Testis (tissue), 5 donors: Measurements from ENCODE around the gene MUC16. TPM values are rescaled to one million over a fixed set of nuclear protein-coding genes. Genes with fewer than 3 reads are reported as not detected.
A peak's percentile ranks its signal among the peaks of the same experiment; 100 is the strongest.
"Not testable (repeated sequence)": the region's sequence is repeated elsewhere in the genome, so short reads cannot be mapped to it uniquely, and the experiment has no call there.

Source experiments
- DNase-seq: peaks from one replicate; pipeline ENCODE4 v3.0.0-alpha.2; 2019
- H3K27ac ChIP-seq, 2 donors: fragments of 200-600 bp; sonication (generic); one replicate each; pipeline ENCODE4 v1.5.1; 2019
- H3K27me3 ChIP-seq: fragments of 200-600 bp; sonication (generic); one replicate; pipeline ENCODE4 v1.5.1; 2019
- H3K36me3 ChIP-seq: fragments of 200-600 bp; sonication (generic); one replicate; pipeline ENCODE4 v1.5.1; 2017; ENCODE audit warnings: low read depth; ENCODE audit errors: missing control alignments
- H3K4me1 ChIP-seq: fragments of 200-600 bp; sonication (generic); one replicate; pipeline ENCODE4 v1.5.1; 2019
- H3K4me3 ChIP-seq, 2 donors: fragments of 200-600 bp; sonication (generic); one replicate each; pipeline ENCODE4 v1.5.1; 2017 to 2019
- H3K9me3 ChIP-seq: fragments of 200-600 bp; sonication (generic); one replicate; pipeline ENCODE4 v1.5.1; 2017
- CTCF ChIP-seq, 3 experiments: fragments of 450-650 bp in 2 of 3; fragments of 200-600 bp in 1 of 3; sonication (generic) in 1 of 3; IDR thresholded peaks; one replicate each; pipeline ENCODE4 v1.5.1; 2016 to 2019; ENCODE audit warnings: antibody characterized with exemption in 3 of 3, mild to moderate bottlenecking in 2 of 3, moderate library complexity in 1 of 3
- POLR2A ChIP-seq: fragments of 450-650 bp; IDR thresholded peaks from one replicate; pipeline ENCODE4 v1.6.1; 2017; ENCODE audit warnings: antibody characterized with exemption, mild to moderate bottlenecking, moderate library complexity
- WGBS, 2 donors: methylation state at CpG; one replicate each; pipeline ENCODE4 v1.1.5; 2018; 5-methylcytosine and 5-hydroxymethylcytosine counted together
- intact Hi-C: fragments of 100-400 bp; cut with DNase I; formaldehyde crosslinking; loops from one replicate; pipeline ENCODE4 v1.15.1; 2023; ENCODE audit warnings: low total_unique reads
- long read RNA-seq, 2 donors: transcript quantifications; one replicate each; lab custom pipeline, GENCODE V29; 2026
- polyA plus RNA-seq: library from polyadenylated mRNA; stranded (reverse); fragments of 350-450 nt; fragmentation: Illumina TruSeq; extraction: RNeasy Lipid Tissue Mini Kit (QIAGEN cat#74804); gene quantifications from one replicate; pipeline ENCODE4 v1.2.3, GENCODE V29; 2014; ENCODE audit warnings: low read depth, low replicate concordance; ENCODE audit not compliant: insufficient read depth
- total RNA-seq, 2 donors: library from RNA; depleted of rRNA; stranded (reverse); fragments of >200 nt; gene quantifications; one replicate each; pipeline ENCODE4 v1.2.3, GENCODE V29; 2016

MUC16 gene
- total RNA-seq (1 to 10 TPM; 2.6 to 4.0 TPM), polyA plus RNA-seq (4.8 TPM)
- long read RNA-seq, donor 1 = 0 reads
- long read RNA-seq, donor 2 = 0 reads

- Histone ChIP-seq H3K9me3 (no peaks in the 10 kb centered on the region), H3K36me3 (no peaks in the 10 kb centered on the region), H3K4me3 (no peak within 1 kb of the TSS), H3K27me3 (no peaks in the 10 kb centered on the region), H3K27ac (no peak within 1 kb of the TSS), H3K4me1 (no peaks in the 10 kb centered on the region)
- intact Hi-C loops = no loop called here
- WGBS, 2 donors = 68 to 92% methylated on average over 8 to 20 of the region's 20 CpGs
- TF ChIP-seq POLR2A = no peak
- no peak for TF ChIP-seq CTCF (IDR thresholded peaks at IDR 0.05)
- DNase-seq = no peak
Measured at GRCh38 chr19:9009935-9010651, at the start of gene MUC16. Gene MUC16, minus strand, starts transcription at chr19:9010409.

GRCh38 chr19:9058905-9059667, 48.9 kb upstream of the MUC16 start:
- no peaks in the 10 kb centered on the region for H3K36me3 ChIP-seq
- intact Hi-C loops = no loop called here
- TF ChIP-seq POLR2A (no peak), CTCF (IDR thresholded peaks at IDR 0.05) (no peak)
- H3K4me1 ChIP-seq = peaks cover 3% of the 10 kb centered on the region
- H3K9me3 ChIP-seq = no peaks in the 10 kb centered on the region
- no peak overlapping the region for H3K27ac ChIP-seq
- H3K27me3 ChIP-seq = no peaks in the 10 kb centered on the region
- H3K4me3 ChIP-seq = no peak overlapping the region
- no peak for DNase-seq
- 38 to 47% methylated on average over 12 of the region's 12 CpGs for WGBS, 2 donors

GRCh38 chr19:9057505-9058258, 47.5 kb upstream of the MUC16 start:
- DNase-seq = no peak
- intact Hi-C loops = no loop called here
- WGBS, 2 donors = 74 to 85% methylated on average over 4 of the region's 4 CpGs
- no peak overlapping the region for H3K4me3 ChIP-seq
- no peaks in the 10 kb centered on the region for H3K9me3 ChIP-seq
- no peak overlapping the region for H3K27ac ChIP-seq
- TF ChIP-seq POLR2A = no peak
- no peak for TF ChIP-seq CTCF (IDR thresholded peaks at IDR 0.05)
- peaks cover 3% of the 10 kb centered on the region for H3K4me1 ChIP-seq
- no peaks in the 10 kb centered on the region for H3K27me3 ChIP-seq
- no peaks in the 10 kb centered on the region for H3K36me3 ChIP-seq

GRCh38 chr19:9056131-9056530, 45.9 kb upstream of the MUC16 start:
- H3K4me3 ChIP-seq, H3K9me3 ChIP-seq, H3K36me3 ChIP-seq, H3K4me1 ChIP-seq, DNase-seq, H3K27me3 ChIP-seq, intact Hi-C loops, H3K27ac ChIP-seq: not testable (repeated sequence)
- WGBS, 2 donors = 93 to 95% methylated on average over 9 of the region's 9 CpGs

GRCh38 chr19:9054765-9055164, 44.6 kb upstream of the MUC16 start:
- Histone ChIP-seq H3K27me3 (no peaks in the 10 kb centered on the region), H3K9me3 (no peaks in the 10 kb centered on the region), H3K27ac (no peak overlapping the region), H3K36me3 (no peaks in the 10 kb centered on the region), H3K4me1 (peaks cover 3% of the 10 kb centered on the region), H3K4me3 (no peak overlapping the region)
- no peak for TF ChIP-seq POLR2A
- TF ChIP-seq CTCF (IDR thresholded peaks at IDR 0.05) = no peak
- DNase-seq = peak; percentile 20
- 16 to 55% methylated on average over 8 of the region's 8 CpGs for WGBS, 2 donors
- intact Hi-C loops = no loop called here
